ENCODE results near the gene WHRN.

WHRN gene

GRCh38 chr9:114465417-114465816, 39.9 kb downstream of the WHRN start:
- Histone ChIP-seq H3K27me3 (replicated peaks; ENCODE audit: control insufficient read depth, insufficient read depth, low read length, poor library complexity, severe bottlenecking) (no peaks in the 10 kb centered on the region), H3K36me3 (ENCODE audit: control insufficient read depth, insufficient read depth, low read length) (no peaks in the 10 kb centered on the region), H3K27ac (ENCODE audit: insufficient read depth, low read length, poor library complexity, severe bottlenecking) (no peak overlapping the region), H3K4me3 (ENCODE audit: insufficient read depth, low read depth, low read length, poor library complexity, severe bottlenecking) (no peak overlapping the region), H3K4me1 (ENCODE audit: control insufficient read depth, insufficient read depth, low read length, poor library complexity, severe bottlenecking) (no peaks in the 10 kb centered on the region), H3K9me3 (ENCODE audit: control insufficient read depth, low read length) (no peaks in the 10 kb centered on the region)
- no peak for DNase-seq

GRCh38 chr9:114464281-114465051, 40.8 kb downstream of the WHRN start:
- no peaks in the 10 kb centered on the region for H3K4me1 ChIP-seq (ENCODE audit: control insufficient read depth, insufficient read depth, low read length, poor library complexity, severe bottlenecking)
- no peak for DNase-seq
- no peak overlapping the region for H3K4me3 ChIP-seq (ENCODE audit: insufficient read depth, low read depth, low read length, poor library complexity, severe bottlenecking)
- H3K27me3 ChIP-seq (replicated peaks; ENCODE audit: control insufficient read depth, insufficient read depth, low read length, poor library complexity, severe bottlenecking), result no peaks in the 10 kb centered on the region
- H3K9me3 ChIP-seq (ENCODE audit: control insufficient read depth, low read length), result no peaks in the 10 kb centered on the region
- no peak overlapping the region for H3K27ac ChIP-seq (ENCODE audit: insufficient read depth, low read length, poor library complexity, severe bottlenecking)
- H3K36me3 ChIP-seq (ENCODE audit: control insufficient read depth, insufficient read depth, low read length), result no peaks in the 10 kb centered on the region

GRCh38 chr9:114462791-114463190, 42.5 kb downstream of the WHRN start:
- H3K27ac ChIP-seq (ENCODE audit: insufficient read depth, low read length, poor library complexity, severe bottlenecking), result no peak overlapping the region
- DNase-seq, result no peak
- H3K4me3 ChIP-seq (ENCODE audit: insufficient read depth, low read depth, low read length, poor library complexity, severe bottlenecking), result no peak overlapping the region
- no peaks in the 10 kb centered on the region for H3K27me3 ChIP-seq (replicated peaks; ENCODE audit: control insufficient read depth, insufficient read depth, low read length, poor library complexity, severe bottlenecking)
- H3K36me3 ChIP-seq (ENCODE audit: control insufficient read depth, insufficient read depth, low read length), result no peaks in the 10 kb centered on the region
- H3K4me1 ChIP-seq (ENCODE audit: control insufficient read depth, insufficient read depth, low read length, poor library complexity, severe bottlenecking), result no peaks in the 10 kb centered on the region
- no peaks in the 10 kb centered on the region for H3K9me3 ChIP-seq (ENCODE audit: control insufficient read depth, low read length)

- Histone ChIP-seq H3K27me3 (replicated peaks; ENCODE audit: control insufficient read depth, insufficient read depth, low read length, poor library complexity, severe bottlenecking) (no peaks in the 10 kb centered on the region), H3K4me1 (ENCODE audit: control insufficient read depth, insufficient read depth, low read length, poor library complexity, severe bottlenecking) (no peaks in the 10 kb centered on the region), H3K36me3 (ENCODE audit: control insufficient read depth, insufficient read depth, low read length) (no peaks in the 10 kb centered on the region), H3K9me3 (ENCODE audit: control insufficient read depth, low read length) (no peaks in the 10 kb centered on the region), H3K27ac (ENCODE audit: insufficient read depth, low read length, poor library complexity, severe bottlenecking) (no peak overlapping the region), H3K4me3 (ENCODE audit: insufficient read depth, low read depth, low read length, poor library complexity, severe bottlenecking) (no peak overlapping the region)
- DNase-seq, result no peak
Measured at GRCh38 chr9:114461468-114461867, 43.8 kb downstream of the WHRN start.

- H3K27me3 ChIP-seq (replicated peaks; ENCODE audit: control insufficient read depth, insufficient read depth, low read length, poor library complexity, severe bottlenecking), result no peaks in the 10 kb centered on the region
- no peaks in the 10 kb centered on the region for H3K4me1 ChIP-seq (ENCODE audit: control insufficient read depth, insufficient read depth, low read length, poor library complexity, severe bottlenecking)
- no peak overlapping the region for H3K4me3 ChIP-seq (ENCODE audit: insufficient read depth, low read depth, low read length, poor library complexity, severe bottlenecking)
- no peak for DNase-seq
- H3K27ac ChIP-seq (ENCODE audit: insufficient read depth, low read length, poor library complexity, severe bottlenecking), result no peak overlapping the region
- H3K36me3 ChIP-seq (ENCODE audit: control insufficient read depth, insufficient read depth, low read length), result no peaks in the 10 kb centered on the region
- no peaks in the 10 kb centered on the region for H3K9me3 ChIP-seq (ENCODE audit: control insufficient read depth, low read length)
Measured at GRCh38 chr9:114460513-114461199, 44.6 kb downstream of the WHRN start.

GRCh38 chr9:114459464-114459863, 45.8 kb downstream of the WHRN start:
- Histone ChIP-seq H3K27ac (ENCODE audit: insufficient read depth, low read length, poor library complexity, severe bottlenecking) (no peak overlapping the region), H3K27me3 (replicated peaks; ENCODE audit: control insufficient read depth, insufficient read depth, low read length, poor library complexity, severe bottlenecking) (no peaks in the 10 kb centered on the region), H3K36me3 (ENCODE audit: control insufficient read depth, insufficient read depth, low read length) (no peaks in the 10 kb centered on the region), H3K4me1 (ENCODE audit: control insufficient read depth, insufficient read depth, low read length, poor library complexity, severe bottlenecking) (no peaks in the 10 kb centered on the region), H3K9me3 (ENCODE audit: control insufficient read depth, low read length) (no peaks in the 10 kb centered on the region), H3K4me3 (ENCODE audit: insufficient read depth, low read depth, low read length, poor library complexity, severe bottlenecking) (no peak overlapping the region)
- no peak for DNase-seq

GRCh38 chr9:114456929-114457328, 48.3 kb downstream of the WHRN start:
- no peak overlapping the region for H3K27ac ChIP-seq (ENCODE audit: insufficient read depth, low read length, poor library complexity, severe bottlenecking)
- no peaks in the 10 kb centered on the region for H3K27me3 ChIP-seq (replicated peaks; ENCODE audit: control insufficient read depth, insufficient read depth, low read length, poor library complexity, severe bottlenecking)
- DNase-seq, result no peak
- H3K9me3 ChIP-seq (ENCODE audit: control insufficient read depth, low read length), result no peaks in the 10 kb centered on the region
- H3K4me1 ChIP-seq (ENCODE audit: control insufficient read depth, insufficient read depth, low read length, poor library complexity, severe bottlenecking), result peaks cover 14% of the 10 kb centered on the region
- no peaks in the 10 kb centered on the region for H3K36me3 ChIP-seq (ENCODE audit: control insufficient read depth, insufficient read depth, low read length)
- H3K4me3 ChIP-seq (ENCODE audit: insufficient read depth, low read depth, low read length, poor library complexity, severe bottlenecking), result no peak overlapping the region

- Histone ChIP-seq H3K36me3 (ENCODE audit: control insufficient read depth, insufficient read depth, low read length) (no peaks in the 10 kb centered on the region), H3K4me3 (ENCODE audit: insufficient read depth, low read depth, low read length, poor library complexity, severe bottlenecking) (no peak overlapping the region), H3K27ac (ENCODE audit: insufficient read depth, low read length, poor library complexity, severe bottlenecking) (no peak overlapping the region), H3K9me3 (ENCODE audit: control insufficient read depth, low read length) (no peaks in the 10 kb centered on the region), H3K4me1 (ENCODE audit: control insufficient read depth, insufficient read depth, low read length, poor library complexity, severe bottlenecking) (peaks cover 17% of the 10 kb centered on the region), H3K27me3 (replicated peaks; ENCODE audit: control insufficient read depth, insufficient read depth, low read length, poor library complexity, severe bottlenecking) (no peaks in the 10 kb centered on the region)
- no peak for DNase-seq
Measured at GRCh38 chr9:114454652-114455051, 50.6 kb downstream of the WHRN start.

- Histone ChIP-seq H3K27me3 (replicated peaks; ENCODE audit: control insufficient read depth, insufficient read depth, low read length, poor library complexity, severe bottlenecking) (no peaks in the 10 kb centered on the region), H3K9me3 (ENCODE audit: control insufficient read depth, low read length) (no peaks in the 10 kb centered on the region), H3K27ac (ENCODE audit: insufficient read depth, low read length, poor library complexity, severe bottlenecking) (peak overlapping the region; percentile 23), H3K36me3 (ENCODE audit: control insufficient read depth, insufficient read depth, low read length) (no peaks in the 10 kb centered on the region), H3K4me1 (ENCODE audit: control insufficient read depth, insufficient read depth, low read length, poor library complexity, severe bottlenecking) (peaks cover 17% of the 10 kb centered on the region), H3K4me3 (ENCODE audit: insufficient read depth, low read depth, low read length, poor library complexity, severe bottlenecking) (peak overlapping the region; percentile 6)
- peak in 1 of 3 donors; percentile 7 for DNase-seq
Measured at GRCh38 chr9:114452219-114453165, 52.8 kb downstream of the WHRN start.

Data from effector memory CD4-positive, alpha-beta T cell (primary cell).